Measurements from ENCODE around the gene MFSD12.
A peak's percentile ranks its signal among the peaks of the same experiment; 100 is the strongest.

Gene MFSD12

DNA sequence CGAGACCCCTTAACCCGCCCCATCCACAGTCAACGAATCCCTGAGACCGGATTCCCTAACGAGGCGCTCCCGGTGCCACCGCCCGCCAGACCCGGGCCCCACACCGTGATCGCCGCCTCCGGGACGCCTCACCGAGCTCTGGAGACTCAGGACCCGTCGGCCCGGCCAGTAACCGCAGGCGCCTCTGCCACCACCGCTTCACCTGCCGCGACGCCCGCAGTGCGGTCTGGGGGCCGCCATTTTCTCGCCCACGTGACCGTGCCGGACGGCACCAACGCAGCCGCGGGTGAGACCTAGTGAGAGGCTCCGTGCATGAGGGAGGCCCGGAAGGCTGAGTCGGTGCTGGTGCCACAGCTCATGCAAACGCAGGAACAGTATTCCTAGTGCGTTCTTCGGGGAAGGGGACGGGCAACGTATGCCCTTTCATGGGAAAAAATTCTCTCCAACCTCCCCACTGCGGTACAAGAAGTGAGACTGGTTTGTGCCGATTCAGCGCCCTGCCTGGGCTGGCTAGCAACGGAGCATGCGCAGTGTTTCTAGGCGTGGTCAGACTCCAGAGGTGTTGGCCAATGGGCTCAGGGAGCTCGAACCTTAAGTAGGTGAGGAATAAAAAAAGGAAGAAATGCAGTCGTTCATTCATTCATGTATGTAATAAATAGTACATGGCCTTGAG, 56.8 kb downstream of the MFSD12 start, which contains the start of gene DOHH (continued):
- TF ChIP-seq, protein P1, sequence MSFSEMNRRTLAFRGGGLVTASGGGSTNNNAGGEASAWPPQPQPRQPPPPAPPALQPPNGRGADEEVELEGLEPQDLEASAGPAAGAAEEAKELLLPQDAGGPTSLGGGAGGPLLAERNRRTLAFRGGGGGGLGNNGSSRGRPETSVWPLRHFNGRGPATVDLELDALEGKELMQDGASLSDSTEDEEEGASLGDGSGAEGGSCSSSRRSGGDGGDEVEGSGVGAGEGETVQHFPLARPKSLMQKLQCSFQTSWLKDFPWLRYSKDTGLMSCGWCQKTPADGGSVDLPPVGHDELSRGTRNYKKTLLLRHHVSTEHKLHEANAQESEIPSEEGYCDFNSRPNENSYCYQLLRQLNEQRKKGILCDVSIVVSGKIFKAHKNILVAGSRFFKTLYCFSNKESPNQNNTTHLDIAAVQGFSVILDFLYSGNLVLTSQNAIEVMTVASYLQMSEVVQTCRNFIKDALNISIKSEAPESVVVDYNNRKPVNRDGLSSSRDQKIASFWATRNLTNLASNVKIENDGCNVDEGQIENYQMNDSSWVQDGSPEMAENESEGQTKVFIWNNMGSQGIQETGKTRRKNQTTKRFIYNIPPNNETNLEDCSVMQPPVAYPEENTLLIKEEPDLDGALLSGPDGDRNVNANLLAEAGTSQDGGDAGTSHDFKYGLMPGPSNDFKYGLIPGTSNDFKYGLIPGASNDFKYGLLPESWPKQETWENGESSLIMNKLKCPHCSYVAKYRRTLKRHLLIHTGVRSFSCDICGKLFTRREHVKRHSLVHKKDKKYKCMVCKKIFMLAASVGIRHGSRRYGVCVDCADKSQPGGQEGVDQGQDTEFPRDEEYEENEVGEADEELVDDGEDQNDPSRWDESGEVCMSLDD (tag by site-specific recombination; IDR thresholded peaks at IDR 0.05): 0 out of 2 replicates have a peak, but pooled peaks have one; percentile 20
- TF ChIP-seq, protein P2, sequence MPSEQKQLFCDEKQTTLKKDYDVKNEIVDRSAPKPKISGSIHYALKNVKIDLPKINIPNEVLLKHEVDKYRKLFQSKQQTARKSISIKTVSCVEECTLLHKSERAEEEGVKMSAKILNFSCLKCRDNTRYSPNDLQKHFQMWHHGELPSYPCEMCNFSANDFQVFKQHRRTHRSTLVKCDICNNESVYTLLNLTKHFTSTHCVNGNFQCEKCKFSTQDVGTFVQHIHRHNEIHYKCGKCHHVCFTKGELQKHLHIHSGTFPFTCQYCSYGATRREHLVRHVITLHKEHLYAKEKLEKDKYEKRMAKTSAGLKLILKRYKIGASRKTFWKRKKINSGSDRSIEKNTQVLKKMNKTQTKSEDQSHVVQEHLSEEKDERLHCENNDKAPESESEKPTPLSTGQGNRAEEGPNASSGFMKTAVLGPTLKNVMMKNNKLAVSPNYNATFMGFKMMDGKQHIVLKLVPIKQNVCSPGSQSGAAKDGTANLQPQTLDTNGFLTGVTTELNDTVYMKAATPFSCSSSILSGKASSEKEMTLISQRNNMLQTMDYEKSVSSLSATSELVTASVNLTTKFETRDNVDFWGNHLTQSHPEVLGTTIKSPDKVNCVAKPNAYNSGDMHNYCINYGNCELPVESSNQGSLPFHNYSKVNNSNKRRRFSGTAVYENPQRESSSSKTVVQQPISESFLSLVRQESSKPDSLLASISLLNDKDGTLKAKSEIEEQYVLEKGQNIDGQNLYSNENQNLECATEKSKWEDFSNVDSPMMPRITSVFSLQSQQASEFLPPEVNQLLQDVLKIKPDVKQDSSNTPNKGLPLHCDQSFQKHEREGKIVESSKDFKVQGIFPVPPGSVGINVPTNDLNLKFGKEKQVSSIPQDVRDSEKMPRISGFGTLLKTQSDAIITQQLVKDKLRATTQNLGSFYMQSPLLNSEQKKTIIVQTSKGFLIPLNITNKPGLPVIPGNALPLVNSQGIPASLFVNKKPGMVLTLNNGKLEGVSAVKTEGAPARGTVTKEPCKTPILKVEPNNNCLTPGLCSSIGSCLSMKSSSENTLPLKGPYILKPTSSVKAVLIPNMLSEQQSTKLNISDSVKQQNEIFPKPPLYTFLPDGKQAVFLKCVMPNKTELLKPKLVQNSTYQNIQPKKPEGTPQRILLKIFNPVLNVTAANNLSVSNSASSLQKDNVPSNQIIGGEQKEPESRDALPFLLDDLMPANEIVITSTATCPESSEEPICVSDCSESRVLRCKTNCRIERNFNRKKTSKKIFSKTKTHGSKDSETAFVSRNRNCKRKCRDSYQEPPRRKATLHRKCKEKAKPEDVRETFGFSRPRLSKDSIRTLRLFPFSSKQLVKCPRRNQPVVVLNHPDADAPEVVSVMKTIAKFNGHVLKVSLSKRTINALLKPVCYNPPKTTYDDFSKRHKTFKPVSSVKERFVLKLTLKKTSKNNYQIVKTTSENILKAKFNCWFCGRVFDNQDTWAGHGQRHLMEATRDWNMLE (tag by site-specific recombination; conservative IDR thresholded peaks at IDR 0.05; ENCODE audit: low read depth): peak; percentile 42; the same call in 1 of the 2 replicates
- TF ChIP-seq, protein P3, sequence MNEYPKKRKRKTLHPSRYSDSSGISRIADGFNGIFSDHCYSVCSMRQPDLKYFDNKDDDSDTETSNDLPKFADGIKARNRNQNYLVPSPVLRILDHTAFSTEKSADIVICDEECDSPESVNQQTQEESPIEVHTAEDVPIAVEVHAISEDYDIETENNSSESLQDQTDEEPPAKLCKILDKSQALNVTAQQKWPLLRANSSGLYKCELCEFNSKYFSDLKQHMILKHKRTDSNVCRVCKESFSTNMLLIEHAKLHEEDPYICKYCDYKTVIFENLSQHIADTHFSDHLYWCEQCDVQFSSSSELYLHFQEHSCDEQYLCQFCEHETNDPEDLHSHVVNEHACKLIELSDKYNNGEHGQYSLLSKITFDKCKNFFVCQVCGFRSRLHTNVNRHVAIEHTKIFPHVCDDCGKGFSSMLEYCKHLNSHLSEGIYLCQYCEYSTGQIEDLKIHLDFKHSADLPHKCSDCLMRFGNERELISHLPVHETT (tag by site-specific recombination; IDR thresholded peaks at IDR 0.05): peak; percentile 87
- TF ChIP-seq ZNF10 (tag by site-specific recombination; IDR thresholded peaks at IDR 0.05) (peak; percentile 96), GLIS2 (tag by site-specific recombination; IDR thresholded peaks at IDR 0.05) (no peak), ZBTB20 (tag by site-specific recombination; IDR thresholded peaks at IDR 0.05) (peak; percentile 14; the same call in 1 of the 2 replicates), ZBTB21 (tag by site-specific recombination; IDR thresholded peaks at IDR 0.05) (no peak), SETDB1 (IDR thresholded peaks at IDR 0.05; ENCODE audit: insufficient read length, low read length) (no peak), KLF16 (tag by site-specific recombination; IDR thresholded peaks at IDR 0.05) (peak; percentile 66; the same call in 1 of the 2 replicates), ZNF791 (tag by site-specific recombination; IDR thresholded peaks at IDR 0.05) (no peak; the same call in 1 of the 2 replicates), ZBTB7A (tag by site-specific recombination; IDR thresholded peaks at IDR 0.05; ENCODE audit: low read depth) (peak; percentile 61; the same call in 1 of the 2 replicates), ZNF335 (tag by site-specific recombination; conservative IDR thresholded peaks at IDR 0.05) (peak; percentile 84), ZNF629 (tag by site-specific recombination; IDR thresholded peaks at IDR 0.05) (peak; percentile 78), ZFHX2 (tag by site-specific recombination; conservative IDR thresholded peaks at IDR 0.05) (peak; percentile 88), KLF9 (tag by site-specific recombination; IDR thresholded peaks at IDR 0.05; ENCODE audit: low read depth) (peak; percentile 50; the same call in 1 of the 2 replicates), ZNF621 (tag by site-specific recombination; IDR thresholded peaks at IDR 0.05) (no peak), HOXA7 (CRISPR knock-in tag; IDR thresholded peaks at IDR 0.05; ENCODE audit: borderline replicate concordance) (no peak), ZNF837 (tag by site-specific recombination; IDR thresholded peaks at IDR 0.05) (no peak), ZNF24 (tag by site-specific recombination; IDR thresholded peaks at IDR 0.05) (peak; percentile 100), ZNF701 (tag by site-specific recombination; IDR thresholded peaks at IDR 0.05) (no peak), ZNF37A (tag by site-specific recombination; IDR thresholded peaks at IDR 0.05) (no peak)
- TF ChIP-seq, protein P4, sequence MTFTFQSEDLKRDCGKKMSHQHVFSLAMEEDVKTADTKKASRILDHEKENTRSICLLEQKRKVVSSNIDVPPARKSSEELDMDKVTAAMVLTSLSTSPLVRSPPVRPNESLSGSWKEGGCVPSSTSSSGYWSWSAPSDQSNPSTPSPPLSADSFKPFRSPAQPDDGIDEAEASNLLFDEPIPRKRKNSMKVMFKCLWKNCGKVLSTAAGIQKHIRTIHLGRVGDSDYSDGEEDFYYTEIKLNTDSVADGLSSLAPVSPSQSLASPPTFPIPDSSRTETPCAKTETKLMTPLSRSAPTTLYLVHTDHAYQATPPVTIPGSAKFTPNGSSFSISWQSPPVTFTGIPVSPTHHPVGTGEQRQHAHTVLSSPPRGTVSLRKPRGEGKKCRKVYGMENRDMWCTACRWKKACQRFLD (tag by site-specific recombination; IDR thresholded peaks at IDR 0.05): no peak
- TF ChIP-seq, protein P5, sequence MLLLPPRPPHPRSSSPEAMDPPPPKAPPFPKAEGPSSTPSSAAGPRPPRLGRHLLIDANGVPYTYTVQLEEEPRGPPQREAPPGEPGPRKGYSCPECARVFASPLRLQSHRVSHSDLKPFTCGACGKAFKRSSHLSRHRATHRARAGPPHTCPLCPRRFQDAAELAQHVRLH (tag by site-specific recombination; IDR thresholded peaks at IDR 0.05): peak; percentile 10; the same call in 1 of the 2 replicates
- TF ChIP-seq, protein P6, sequence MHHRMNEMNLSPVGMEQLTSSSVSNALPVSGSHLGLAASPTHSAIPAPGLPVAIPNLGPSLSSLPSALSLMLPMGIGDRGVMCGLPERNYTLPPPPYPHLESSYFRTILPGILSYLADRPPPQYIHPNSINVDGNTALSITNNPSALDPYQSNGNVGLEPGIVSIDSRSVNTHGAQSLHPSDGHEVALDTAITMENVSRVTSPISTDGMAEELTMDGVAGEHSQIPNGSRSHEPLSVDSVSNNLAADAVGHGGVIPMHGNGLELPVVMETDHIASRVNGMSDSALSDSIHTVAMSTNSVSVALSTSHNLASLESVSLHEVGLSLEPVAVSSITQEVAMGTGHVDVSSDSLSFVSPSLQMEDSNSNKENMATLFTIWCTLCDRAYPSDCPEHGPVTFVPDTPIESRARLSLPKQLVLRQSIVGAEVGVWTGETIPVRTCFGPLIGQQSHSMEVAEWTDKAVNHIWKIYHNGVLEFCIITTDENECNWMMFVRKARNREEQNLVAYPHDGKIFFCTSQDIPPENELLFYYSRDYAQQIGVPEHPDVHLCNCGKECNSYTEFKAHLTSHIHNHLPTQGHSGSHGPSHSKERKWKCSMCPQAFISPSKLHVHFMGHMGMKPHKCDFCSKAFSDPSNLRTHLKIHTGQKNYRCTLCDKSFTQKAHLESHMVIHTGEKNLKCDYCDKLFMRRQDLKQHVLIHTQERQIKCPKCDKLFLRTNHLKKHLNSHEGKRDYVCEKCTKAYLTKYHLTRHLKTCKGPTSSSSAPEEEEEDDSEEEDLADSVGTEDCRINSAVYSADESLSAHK (tag by site-specific recombination; IDR thresholded peaks at IDR 0.05): peak; percentile 44
- TF ChIP-seq, protein P7, sequence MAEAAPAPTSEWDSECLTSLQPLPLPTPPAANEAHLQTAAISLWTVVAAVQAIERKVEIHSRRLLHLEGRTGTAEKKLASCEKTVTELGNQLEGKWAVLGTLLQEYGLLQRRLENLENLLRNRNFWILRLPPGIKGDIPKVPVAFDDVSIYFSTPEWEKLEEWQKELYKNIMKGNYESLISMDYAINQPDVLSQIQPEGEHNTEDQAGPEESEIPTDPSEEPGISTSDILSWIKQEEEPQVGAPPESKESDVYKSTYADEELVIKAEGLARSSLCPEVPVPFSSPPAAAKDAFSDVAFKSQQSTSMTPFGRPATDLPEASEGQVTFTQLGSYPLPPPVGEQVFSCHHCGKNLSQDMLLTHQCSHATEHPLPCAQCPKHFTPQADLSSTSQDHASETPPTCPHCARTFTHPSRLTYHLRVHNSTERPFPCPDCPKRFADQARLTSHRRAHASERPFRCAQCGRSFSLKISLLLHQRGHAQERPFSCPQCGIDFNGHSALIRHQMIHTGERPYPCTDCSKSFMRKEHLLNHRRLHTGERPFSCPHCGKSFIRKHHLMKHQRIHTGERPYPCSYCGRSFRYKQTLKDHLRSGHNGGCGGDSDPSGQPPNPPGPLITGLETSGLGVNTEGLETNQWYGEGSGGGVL (tag by site-specific recombination; IDR thresholded peaks at IDR 0.05): no peak

Data from HEK293 (cell line).